ENCODE data around the gene CARMIL1. TPM values are rescaled to one million over a fixed set of nuclear protein-coding genes. Genes with fewer than 3 reads are reported as not detected.

CARMIL1 gene
- total and polyA plus RNA-seq, 5 experiments from 2014 or later, result 1.3 to 13.3 (median 1.9) TPM

DNA sequence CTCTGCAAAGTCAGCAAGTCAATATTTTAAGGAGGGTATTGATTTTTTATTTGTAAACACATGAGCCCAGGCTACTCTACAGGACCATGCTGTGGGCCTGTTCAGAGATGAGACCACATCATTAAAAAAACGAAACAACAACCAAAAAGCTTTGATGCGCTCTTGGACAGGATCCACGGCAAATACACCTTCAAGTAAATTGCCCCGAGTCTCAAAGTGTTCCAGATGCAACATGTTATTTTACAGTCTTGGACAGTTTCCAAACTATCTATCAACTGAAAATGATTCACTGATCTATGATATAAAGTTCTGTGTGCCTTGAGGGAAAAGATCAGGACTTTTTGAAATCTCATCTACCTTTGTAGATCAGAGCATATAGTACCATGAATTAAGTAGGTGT lies 25.8 kb upstream of the CARMIL1 start:
- H3K9me3 Mint-ChIP-seq, result no peaks in the 10 kb centered on the region

DNA sequence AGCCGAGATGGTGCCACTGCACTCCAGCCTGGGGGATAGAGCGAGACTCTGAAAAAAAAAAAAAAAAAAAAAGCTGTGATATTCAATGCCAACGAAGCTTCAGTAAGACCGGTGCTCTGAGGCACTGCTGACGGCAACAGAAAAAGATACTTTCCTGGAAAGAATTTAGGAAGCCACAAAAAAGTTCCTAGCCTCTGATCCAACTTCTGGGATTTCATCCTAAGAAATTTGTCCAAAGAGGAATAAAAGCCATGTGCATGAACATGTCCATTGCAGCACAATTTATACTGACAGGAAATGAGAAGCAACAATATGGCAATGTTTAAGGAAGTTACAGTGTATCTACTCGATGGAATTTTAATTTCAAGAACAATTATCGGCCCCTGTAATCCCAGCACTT lies 24.5 kb upstream of the CARMIL1 start:
- ATAC-seq, result no peak
- POLR2A ChIA-PET, result no interaction called here
- H3K9me3 Mint-ChIP-seq, result no peaks in the 10 kb centered on the region
- peaks cover 5 to 13% (median 7%) of the 10 kb centered on the region in 5 donors for H3K27me3 Mint-ChIP-seq
- H3K4me3 Mint-ChIP-seq, result no peak overlapping the region
- no peaks in the 10 kb centered on the region for H3K36me3 Mint-ChIP-seq
- H3K4me1 Mint-ChIP-seq, result peaks cover 0 to 2% (median 0%) of the 10 kb centered on the region in 4 donors
- no peak for DNase-seq
- no peak overlapping the region for H3K27ac Mint-ChIP-seq

More for the DNA sequence above, 25.8 kb upstream of the CARMIL1 start:
- Mint-ChIP-seq H3K27ac (no peak overlapping the region), H3K4me1 (peaks cover 0 to 2% (median 0%) of the 10 kb centered on the region in 4 donors), H3K36me3 (no peaks in the 10 kb centered on the region), H3K27me3 (peaks cover 6 to 13% (median 7%) of the 10 kb centered on the region in 5 donors), H3K4me3 (no peak overlapping the region)
- ATAC-seq (no peak), DNase-seq (no peak)
- POLR2A ChIA-PET, result no interaction called here

- H3K4me3 Mint-ChIP-seq, result no peak overlapping the region
- DNase-seq, result no peak
- H3K9me3 Mint-ChIP-seq, result no peaks in the 10 kb centered on the region
- no peak for ATAC-seq
- no peak overlapping the region for H3K27ac Mint-ChIP-seq
- H3K36me3 Mint-ChIP-seq, result no peaks in the 10 kb centered on the region
- H3K27me3 Mint-ChIP-seq, result peaks cover 2 to 4% (median 3%) of the 10 kb centered on the region in 5 donors
- no peaks in the 10 kb centered on the region for H3K4me1 Mint-ChIP-seq
- POLR2A ChIA-PET, result no interaction called here
These were observed 21.4 kb upstream of the CARMIL1 start for GRCh38 chr6:25257686-25258348.

- Mint-ChIP-seq H3K9me3 (no peaks in the 10 kb centered on the region), H3K27me3 (peaks cover 0 to 3% (median 0%) of the 10 kb centered on the region in 5 donors), H3K4me3 (no peak overlapping the region), H3K36me3 (no peaks in the 10 kb centered on the region), H3K27ac (no peak overlapping the region), H3K4me1 (peaks cover 0 to 2% (median 0%) of the 10 kb centered on the region in 4 donors)
- no peak for DNase-seq
- no peak for ATAC-seq
- POLR2A ChIA-PET, result no interaction called here
These were observed 19.4 kb upstream of the CARMIL1 start for GRCh38 chr6:25259756-25260155.

DNA sequence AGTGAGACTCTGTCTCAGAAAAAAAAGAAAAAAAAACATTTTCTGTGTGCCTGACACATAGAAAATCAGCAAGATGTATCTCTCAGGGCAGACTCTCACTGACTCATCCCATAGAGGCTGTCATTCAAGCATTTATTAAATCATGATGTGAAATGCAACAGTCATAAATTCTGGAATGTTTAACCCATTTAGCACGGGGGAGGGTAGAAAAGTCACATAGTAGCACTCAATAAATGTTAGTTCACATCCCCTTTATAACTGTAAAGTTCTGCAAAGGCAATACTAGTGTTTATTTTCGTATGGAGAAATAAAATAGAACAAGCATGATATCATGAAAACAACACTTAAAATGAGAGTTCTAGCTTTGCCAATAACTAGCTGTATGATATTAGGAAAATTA lies 15.5 kb upstream of the CARMIL1 start:
- no peaks in the 10 kb centered on the region for H3K36me3 Mint-ChIP-seq

DNA sequence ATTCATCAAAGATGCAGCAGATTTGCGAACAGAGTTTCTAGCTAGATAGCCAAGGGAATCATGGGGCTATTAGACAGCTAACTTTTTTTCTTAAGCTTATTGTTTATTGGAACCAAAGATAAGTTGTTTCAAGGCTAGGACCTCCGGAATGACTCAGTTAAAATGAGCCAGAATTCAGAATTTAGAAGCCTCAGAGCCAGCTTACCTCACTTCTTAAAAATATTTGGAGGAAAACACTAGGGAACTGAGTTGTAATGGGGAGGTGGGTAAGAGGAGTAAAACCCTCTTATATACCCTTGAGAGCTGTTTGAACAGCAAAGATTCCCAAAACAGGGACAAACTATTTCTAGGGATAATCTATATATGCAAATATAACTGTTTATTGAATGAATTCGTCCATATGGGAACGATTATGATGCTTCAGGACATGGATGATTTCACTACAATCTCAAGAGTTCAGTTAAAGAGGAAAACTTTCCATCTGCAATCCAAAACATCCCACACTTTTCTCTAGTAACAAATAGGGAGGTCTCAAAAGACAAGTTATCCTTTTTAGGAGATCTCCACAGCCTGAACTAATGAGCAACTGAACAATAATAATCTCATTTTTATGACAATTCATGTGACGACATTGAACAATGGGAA lies 12.6 kb upstream of the CARMIL1 start:
- peaks cover 2 to 6% (median 3%) of the 10 kb centered on the region in 4 donors for H3K4me1 Mint-ChIP-seq
- H3K27ac Mint-ChIP-seq, result no peak overlapping the region
- DNase-seq (no peak), ATAC-seq (no peak)
- POLR2A ChIA-PET, result interaction anchor here (1.8 kb wide), 1 partner anchor 223 kb away, joined by 10 read pairs; no protein-coding TSS in a partner anchor
- H3K4me3 Mint-ChIP-seq, result no peak overlapping the region
- H3K9me3 Mint-ChIP-seq, result no peaks in the 10 kb centered on the region
- peaks cover 0 to 2% (median 0%) of the 10 kb centered on the region in 3 donors for H3K36me3 Mint-ChIP-seq
- peaks cover 0 to 5% (median 1%) of the 10 kb centered on the region in 5 donors for H3K27me3 Mint-ChIP-seq

More for the DNA sequence above, 15.5 kb upstream of the CARMIL1 start:
- POLR2A ChIA-PET, result interaction anchor here (0.8 kb wide), 1 partner anchor 227 kb away, joined by 3 read pairs; no protein-coding TSS in a partner anchor
- Mint-ChIP-seq H3K4me1 (peaks cover 2 to 6% (median 3%) of the 10 kb centered on the region in 4 donors), H3K27me3 (peaks cover 0 to 5% (median 1%) of the 10 kb centered on the region in 5 donors), H3K27ac (no peak overlapping the region), H3K9me3 (no peaks in the 10 kb centered on the region), H3K4me3 (no peak overlapping the region)
- ATAC-seq, result no peak
- DNase-seq, result no peak

GRCh38 chr6:25267662-25268061 lies 11.5 kb upstream of the CARMIL1 start:
- peaks cover 2 to 6% (median 3%) of the 10 kb centered on the region in 4 donors for H3K4me1 Mint-ChIP-seq
- H3K4me3 Mint-ChIP-seq, result no peak overlapping the region
- H3K36me3 Mint-ChIP-seq, result peaks cover 0 to 2% (median 0%) of the 10 kb centered on the region in 3 donors
- no peaks in the 10 kb centered on the region for H3K9me3 Mint-ChIP-seq
- POLR2A ChIA-PET, result interaction anchor here (1.0 kb wide), 1 partner anchor 11 kb away, joined by 3 read pairs; no protein-coding TSS in a partner anchor
- DNase-seq (no peak), ATAC-seq (no peak)
- peaks cover 6 to 11% (median 9%) of the 10 kb centered on the region in 5 donors for H3K27me3 Mint-ChIP-seq
- no peak overlapping the region for H3K27ac Mint-ChIP-seq

DNA sequence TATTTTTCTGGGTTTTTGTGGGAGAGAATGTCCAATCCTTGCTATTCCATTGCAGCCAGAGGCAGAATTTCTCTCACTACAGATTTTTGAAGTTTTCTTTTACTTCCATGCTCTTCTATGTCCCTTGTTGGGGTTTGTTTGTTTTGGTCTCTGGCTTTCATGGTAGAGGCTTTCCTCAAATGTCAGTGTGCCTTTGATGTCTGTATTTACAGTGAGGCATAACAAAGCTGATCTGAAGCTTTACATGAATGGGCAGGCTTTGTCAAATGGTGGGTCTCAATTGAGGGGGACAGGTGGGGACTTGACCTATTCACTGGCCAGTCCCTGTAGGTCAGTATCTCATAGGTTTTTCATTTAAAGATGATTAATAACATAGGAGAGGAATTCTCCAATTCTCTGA lies 8.6 kb upstream of the CARMIL1 start:
- DNase-seq (no peak), ATAC-seq (no peak)
- Mint-ChIP-seq H3K4me3 (no peak overlapping the region), H3K27ac (no peak overlapping the region), H3K27me3 (peaks cover 8 to 24% (median 22%) of the 10 kb centered on the region in 5 donors), H3K9me3 (no peaks in the 10 kb centered on the region), H3K36me3 (peaks cover 0 to 2% (median 0%) of the 10 kb centered on the region in 3 donors), H3K4me1 (peaks cover under 1 to 3% (median 1%) of the 10 kb centered on the region in 4 donors)
- POLR2A ChIA-PET, result no interaction called here

DNA sequence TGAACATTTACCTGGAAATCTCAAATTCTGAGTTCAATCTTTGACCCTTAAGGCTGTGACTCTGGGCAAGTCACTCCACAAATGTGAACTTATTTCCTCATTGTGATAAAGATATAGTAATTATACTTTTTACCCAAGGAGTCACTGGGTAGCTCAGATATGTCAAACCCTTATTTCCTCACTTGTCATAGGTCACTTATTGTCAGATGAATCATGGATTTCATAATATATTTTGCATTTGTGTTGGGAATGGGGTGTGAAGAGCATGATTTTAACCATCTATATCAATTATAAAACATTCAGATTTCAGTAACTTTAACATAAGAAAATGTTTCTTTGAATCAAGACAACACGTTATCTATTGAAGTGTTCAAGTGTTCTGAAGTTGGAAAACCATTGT lies 3.7 kb upstream of the CARMIL1 start:
- peaks cover 7 to 22% (median 19%) of the 10 kb centered on the region in 5 donors for H3K27me3 Mint-ChIP-seq
- H3K36me3 Mint-ChIP-seq, result no peaks in the 10 kb centered on the region
- H3K9me3 Mint-ChIP-seq, result no peaks in the 10 kb centered on the region
- peaks cover 3 to 20% (median 19%) of the 10 kb centered on the region in 4 donors for H3K4me1 Mint-ChIP-seq
- POLR2A ChIA-PET, result no interaction called here
- H3K4me3 Mint-ChIP-seq, result no peak overlapping the region
- DNase-seq (no peak), ATAC-seq (no peak)
- no peak overlapping the region for H3K27ac Mint-ChIP-seq

- ATAC-seq (no peak), DNase-seq (no peak)
- Mint-ChIP-seq H3K9me3 (no peaks in the 10 kb centered on the region), H3K4me3 (peak overlapping the region in 2 of 10 donors; percentile 88 to 90), H3K4me1 (peaks cover 14 to 32% (median 27%) of the 10 kb centered on the region in 4 donors), H3K27me3 (peaks cover 3 to 16% (median 14%) of the 10 kb centered on the region in 5 donors), H3K27ac (no peak overlapping the region), H3K36me3 (no peaks in the 10 kb centered on the region)
- POLR2A ChIA-PET, result interaction anchor here (0.7 to 1.0 kb wide), 2 partner anchors 87 to 212 kb away, joined by 3 to 4 read pairs; no protein-coding TSS in a partner anchor
These were observed 1.8 kb upstream of the CARMIL1 start for GRCh38 chr6:25277386-25277785.

DNA sequence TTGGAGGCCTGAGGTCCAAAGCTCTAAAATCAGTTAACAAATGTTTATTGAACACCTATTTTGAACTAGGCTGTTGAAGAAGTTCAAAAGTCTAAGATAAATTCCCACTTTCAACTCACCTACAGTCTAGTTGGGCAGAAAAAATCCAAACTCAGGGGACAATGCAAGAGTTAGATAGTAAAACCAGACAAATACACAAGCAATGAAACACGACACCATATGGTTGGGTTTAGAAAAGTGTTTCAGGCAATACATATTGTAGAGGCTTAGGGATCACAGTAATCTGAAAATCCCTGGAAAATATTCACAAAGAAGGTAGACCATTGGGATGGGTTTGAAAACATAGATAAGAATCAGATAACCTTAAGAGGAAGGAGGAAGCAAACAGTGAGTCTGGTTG lies 1.3 kb upstream of the CARMIL1 start:
- no peaks in the 10 kb centered on the region for H3K9me3 Mint-ChIP-seq
- H3K4me1 Mint-ChIP-seq, result peaks cover 16 to 36% (median 29%) of the 10 kb centered on the region in 4 donors
- peak overlapping the region; percentile 88 to 98 (median 92) for H3K4me3 Mint-ChIP-seq
- no peaks in the 10 kb centered on the region for H3K36me3 Mint-ChIP-seq
- no peak for DNase-seq
- peak overlapping the region in 6 of 10 donors; percentile 0 to 95 (median 79) for H3K27ac Mint-ChIP-seq
- H3K27me3 Mint-ChIP-seq, result peaks cover 2 to 13% (median 12%) of the 10 kb centered on the region in 5 donors
- ATAC-seq, result no peak
- POLR2A ChIA-PET, result interaction anchor here (1.0 to 3.1 kb wide), 5 partner anchors 89 to 213 kb away, joined by 4 to 31 read pairs (median 19); no protein-coding TSS in a partner anchor

DNA sequence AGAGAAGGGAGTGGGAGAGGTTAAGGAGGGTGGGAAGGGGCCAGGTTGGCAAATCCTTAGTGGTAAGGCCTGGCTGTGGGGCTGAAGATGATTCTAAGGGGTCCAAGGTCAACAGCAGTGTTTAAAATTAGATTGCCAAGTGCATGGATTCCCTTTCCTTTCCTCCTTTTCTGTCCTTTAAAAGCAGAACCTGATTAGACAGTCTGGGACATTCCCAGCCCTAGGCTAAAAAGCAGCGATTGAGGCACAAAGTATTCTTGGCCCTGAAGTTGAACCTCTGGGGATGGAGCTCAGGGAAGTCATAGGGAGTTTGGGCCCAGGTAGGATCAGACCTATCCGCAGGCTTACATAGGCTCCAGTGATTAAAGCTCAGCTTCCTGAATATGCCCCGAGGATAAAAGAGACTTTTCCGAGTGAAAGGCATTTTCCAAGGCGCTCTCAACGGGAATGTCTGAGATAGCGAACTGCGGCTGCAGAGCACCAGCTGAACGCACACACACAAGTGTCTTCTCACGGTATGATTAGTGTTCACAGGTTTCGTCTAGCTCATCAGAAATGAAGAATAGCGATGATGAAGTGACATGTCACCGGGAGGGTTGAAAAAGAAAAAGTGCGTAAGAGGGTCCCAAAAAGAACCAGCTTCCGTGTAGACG lies 787 bp upstream of the CARMIL1 start:
- POLR2A ChIA-PET, result interaction anchor here (0.5 to 3.1 kb wide), 9 partner anchors 10 to 756 kb away, joined by 3 to 31 read pairs (median 6); no protein-coding TSS in a partner anchor
- ATAC-seq, result peak in 1 of 2 donors; percentile 17
- H3K9me3 Mint-ChIP-seq, result no peaks in the 10 kb centered on the region
- peaks cover 0 to 8% (median 6%) of the 10 kb centered on the region in 5 donors for H3K27me3 Mint-ChIP-seq
- H3K4me3 Mint-ChIP-seq, result peak overlapping the region; percentile 88 to 98 (median 92)
- no peaks in the 10 kb centered on the region for H3K36me3 Mint-ChIP-seq
- H3K4me1 Mint-ChIP-seq, result peaks cover 17 to 40% (median 31%) of the 10 kb centered on the region in 4 donors
- H3K27ac Mint-ChIP-seq, result peak overlapping the region in 9 of 10 donors; percentile 75 to 96 (median 90)
- no peak for DNase-seq
